Upper lobe of left lung (tissue), 4 donors: ENCODE measurements around the gene CHAD.

Source experiments
- CTCF ChIP-seq, 6 experiments: fragments of 450-650 bp in 4 of 6; fragments of 200-600 bp in 2 of 6; sonication (generic) in 2 of 6; IDR thresholded peaks; one replicate each; pipeline ENCODE4 v1.5.1; 2016 to 2019; ENCODE audit warnings: antibody characterized with exemption in 6 of 6
- EP300 ChIP-seq, 4 donors: sonication (generic); formaldehyde crosslinking; IDR thresholded peaks; one replicate each; pipeline ENCODE4 v1.5.1; 2017; ENCODE audit warnings: antibody characterized with exemption in 4 of 4, control low read depth in 2 of 4
- POLR2A ChIP-seq, 4 donors: fragments of 450-650 bp; IDR thresholded peaks; one replicate each; pipeline ENCODE4 v1.5.1; 2016 to 2017; ENCODE audit warnings: antibody characterized with exemption in 4 of 4, mild to moderate bottlenecking in 2 of 4
- POLR2AphosphoS5 ChIP-seq, 2 donors: sonication (generic); formaldehyde crosslinking; IDR thresholded peaks; one replicate each; pipeline ENCODE4 v1.5.1; 2017; ENCODE audit warnings: antibody characterized with exemption in 2 of 2

GRCh38 chr17:50464736-50465135 is 3.9 kb downstream of the CHAD start:
- TF ChIP-seq POLR2A (IDR thresholded peaks at IDR 0.05) (no peak), POLR2AphosphoS5 (IDR thresholded peaks at IDR 0.05) (no peak), CTCF (IDR thresholded peaks at IDR 0.05) (no peak), EP300 (IDR thresholded peaks at IDR 0.05) (no peak)
